ENCODE measurements around the gene ADPRHL1. TPM values are rescaled to one million over a fixed set of nuclear protein-coding genes. Genes with fewer than 3 reads are reported as not detected.

Gene ADPRHL1
- total and polyA plus RNA-seq, 2 experiments from 2014 or later, result 78.2 to 112 TPM

- Histone ChIP-seq H3K27me3 (no peaks in the 10 kb centered on the region), H3K9me3 (ENCODE audit: low read depth) (no peaks in the 10 kb centered on the region), H3K27ac (peak overlapping the region; percentile 12), H3K4me3 (peak overlapping the region; percentile 28), H3K4me1 (ENCODE audit: low read depth) (no peaks in the 10 kb centered on the region), H3K36me3 (no peaks in the 10 kb centered on the region)
- TF ChIP-seq CTCF (IDR thresholded peaks at IDR 0.05; ENCODE audit: low read depth, low read length), result no peak
- peak; percentile 8 to 42 for DNase-seq (ENCODE audit: low read depth in 1 of 2, low spot score in 1 of 2)
These were observed 88.9 kb downstream of the ADPRHL1 start for GRCh38 chr13:113364311-113364889.

- no peak for DNase-seq (ENCODE audit: low read depth in 1 of 2, low spot score in 1 of 2)
- Histone ChIP-seq H3K4me1 (ENCODE audit: low read depth) (no peaks in the 10 kb centered on the region), H3K4me3 (no peak overlapping the region), H3K36me3 (no peaks in the 10 kb centered on the region), H3K27ac (no peak overlapping the region), H3K27me3 (no peaks in the 10 kb centered on the region), H3K9me3 (ENCODE audit: low read depth) (no peaks in the 10 kb centered on the region)
- TF ChIP-seq CTCF (IDR thresholded peaks at IDR 0.05; ENCODE audit: low read depth, low read length), result no peak
These were observed 91.9 kb downstream of the ADPRHL1 start for GRCh38 chr13:113361406-113361805.

DNA sequence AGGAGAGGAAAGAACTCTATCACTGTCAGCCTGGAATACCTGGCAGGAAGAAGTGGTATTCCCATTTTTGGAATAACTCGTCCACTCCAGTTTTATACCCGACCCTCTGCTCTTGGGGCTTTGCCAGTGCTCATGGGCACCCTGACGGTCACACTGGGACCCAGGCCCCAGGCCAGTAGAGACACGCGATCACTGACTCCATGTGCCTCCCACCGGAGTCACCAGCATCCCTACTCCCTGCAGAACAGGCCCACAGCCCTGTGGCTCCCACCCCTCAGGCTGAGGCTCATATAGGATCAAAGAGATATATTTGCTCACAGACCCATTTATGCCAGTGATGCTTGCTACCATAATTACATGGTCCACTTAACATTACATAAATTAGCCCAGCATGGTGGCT is 92.8 kb downstream of the ADPRHL1 start:
- no peak for DNase-seq (ENCODE audit: low read depth in 1 of 2, low spot score in 1 of 2)
- no peaks in the 10 kb centered on the region for H3K9me3 ChIP-seq (ENCODE audit: low read depth)
- no peaks in the 10 kb centered on the region for H3K27me3 ChIP-seq
- TF ChIP-seq CTCF (IDR thresholded peaks at IDR 0.05; ENCODE audit: low read depth, low read length), result no peak
- no peak overlapping the region for H3K4me3 ChIP-seq
- no peak overlapping the region for H3K27ac ChIP-seq
- no peaks in the 10 kb centered on the region for H3K36me3 ChIP-seq
- H3K4me1 ChIP-seq (ENCODE audit: low read depth), result no peaks in the 10 kb centered on the region

DNA sequence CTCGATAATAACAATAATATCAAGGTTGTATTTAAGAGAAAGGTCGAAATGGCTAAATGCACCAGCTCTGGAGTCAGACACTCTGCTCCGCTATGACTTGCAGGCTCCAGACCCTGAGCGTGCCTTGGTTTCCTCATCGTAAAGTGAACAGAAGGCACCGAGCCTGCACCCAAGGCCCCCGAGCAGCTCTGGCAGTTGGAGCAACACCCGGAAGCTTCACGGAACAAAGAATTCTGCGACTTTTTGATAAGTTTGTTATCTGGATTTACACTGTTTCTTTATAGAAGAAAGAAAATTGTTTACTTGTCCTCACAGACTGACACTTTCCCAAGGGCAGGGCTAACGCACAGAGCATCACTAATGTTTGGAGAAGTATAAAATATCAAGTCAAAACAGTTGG is 93.7 kb downstream of the ADPRHL1 start:
- Histone ChIP-seq H3K4me3 (no peak overlapping the region), H3K27me3 (no peaks in the 10 kb centered on the region), H3K27ac (no peak overlapping the region), H3K9me3 (ENCODE audit: low read depth) (no peaks in the 10 kb centered on the region), H3K4me1 (ENCODE audit: low read depth) (no peaks in the 10 kb centered on the region), H3K36me3 (no peaks in the 10 kb centered on the region)
- no peak for TF ChIP-seq CTCF (IDR thresholded peaks at IDR 0.05; ENCODE audit: low read depth, low read length)
- DNase-seq (ENCODE audit: low read depth in 1 of 2, low spot score in 1 of 2), result no peak

- no peak for DNase-seq (ENCODE audit: low read depth in 1 of 2, low spot score in 1 of 2)
- Histone ChIP-seq H3K4me1 (ENCODE audit: low read depth) (no peaks in the 10 kb centered on the region), H3K36me3 (no peaks in the 10 kb centered on the region), H3K27me3 (no peaks in the 10 kb centered on the region), H3K4me3 (no peak overlapping the region), H3K9me3 (ENCODE audit: low read depth) (no peaks in the 10 kb centered on the region), H3K27ac (no peak overlapping the region)
- no peak for TF ChIP-seq CTCF (IDR thresholded peaks at IDR 0.05; ENCODE audit: low read depth, low read length)
These were observed 94.6 kb downstream of the ADPRHL1 start for GRCh38 chr13:113358653-113359190.

All from cardiac muscle cell (in vitro differentiated cells and primary cell).